HepG2 (cell line): ENCODE measurements around the gene VEGFA. TPM values are rescaled to one million over a fixed set of nuclear protein-coding genes. Genes with fewer than 3 reads are reported as not detected.

Experiments used
- HMGXB3 ChIP-seq: sonication (generic); formaldehyde crosslinking; IDR thresholded peaks from 2 replicates; pipeline ENCODE4 v1.4.0; 2020; ENCODE audit warnings: missing genetic modification reagents, borderline replicate concordance
- HNRNPL ChIP-seq: fragments of 200-400 bp; formaldehyde crosslinking; IDR thresholded peaks from 2 replicates; pipeline ENCODE4 v1.6.1; 2017; ENCODE audit warnings: mild to moderate bottlenecking, low read depth, low read length
- MAZ ChIP-seq, 2 experiments: sonication (generic) in 1 of 2; formaldehyde crosslinking in 1 of 2; IDR thresholded peaks; 2 replicates each; pipeline versions ENCODE4 v1.5.0 to v1.6.1; 2012 to 2020; ENCODE audit warnings: low read depth in 2 of 2, mild to moderate bottlenecking in 2 of 2, borderline replicate concordance in 1 of 2, improper control_type of control experiment in 1 of 2, low read length in 1 of 2, missing genetic modification reagents in 1 of 2, moderate library complexity in 1 of 2
- MTERF4 ChIP-seq: sonication (generic); formaldehyde crosslinking; IDR thresholded peaks from 2 replicates; pipeline ENCODE4 v1.8.0; 2023; ENCODE audit warnings: mild to moderate bottlenecking, missing genetic modification reagents
- MTF2 ChIP-seq: sonication (generic); formaldehyde crosslinking; IDR thresholded peaks from 2 replicates; pipeline ENCODE4 v1.5.0; 2020; ENCODE audit warnings: missing genetic modification reagents, borderline replicate concordance
- POLR2G ChIP-seq: fragments of 200-400 bp; formaldehyde crosslinking; IDR thresholded peaks from 2 replicates; pipeline ENCODE4 v1.6.1; 2018; ENCODE audit warnings: mild to moderate bottlenecking, low read depth, low read length, moderate library complexity
- RBM22 ChIP-seq: fragments of 200-400 bp; formaldehyde crosslinking; optimal IDR thresholded peaks from 2 replicates; pipeline ENCODE3; 2017; ENCODE audit warnings: mild to moderate bottlenecking, low read length, moderate library complexity
- RNF219 ChIP-seq: sonication (generic); formaldehyde crosslinking; IDR thresholded peaks from 2 replicates; pipeline ENCODE4 v1.5.0; 2020; ENCODE audit warnings: mild to moderate bottlenecking, missing genetic modification reagents
- ZNF143 ChIP-seq: sonication (generic); formaldehyde crosslinking; IDR thresholded peaks from 2 replicates; pipeline ENCODE4 v1.4.0; 2020; ENCODE audit warnings: missing genetic modification reagents
- ZNF17 ChIP-seq: sonication (generic); formaldehyde crosslinking; IDR thresholded peaks from 2 replicates; pipeline ENCODE4 v1.5.0; 2020; ENCODE audit warnings: mild to moderate bottlenecking, missing genetic modification reagents
- ZNF557 ChIP-seq: sonication (generic); formaldehyde crosslinking; IDR thresholded peaks from 2 replicates; pipeline ENCODE4 v1.4.0; 2020; ENCODE audit warnings: missing genetic modification reagents
- ZSCAN21 ChIP-seq: sonication (generic); formaldehyde crosslinking; IDR thresholded peaks from 2 replicates; pipeline ENCODE4 v1.8.0; 2022; ENCODE audit warnings: mild to moderate bottlenecking, missing genetic modification reagents, moderate library complexity, borderline replicate concordance
- polyA plus RNA-seq, 8 experiments: library from polyadenylated mRNA; depleted of rRNA in 3 of 8; stranded (reverse) in 7 of 8; unstranded in 1 of 8; fragments of >200 nt; fragmentation: Illumina TruSeq in 4 of 8; extraction: Trizol in 4 of 8; gene quantifications; 2 replicates each; pipeline versions ENCODE4 v1.2.1 to v1.2.3, GENCODE V29; 2011 to 2016; ENCODE audit warnings: low read depth in 4 of 8, missing spikeins in 1 of 8, mixed read lengths in 1 of 8; ENCODE audit not compliant: insufficient read depth in 1 of 8
- total RNA-seq, 5 experiments: library from RNA; depleted of rRNA; stranded (reverse); fragments of >200 nt; fragmentation: Illumina TruSeq; extraction: Trizol; gene quantifications; 2 replicates each; pipeline ENCODE4 v1.2.3, GENCODE V29; 2016; ENCODE audit warnings: low read depth in 1 of 5
- TF ChIP-seq, protein P1 (sequence below): sonication (generic); formaldehyde crosslinking; IDR thresholded peaks from 2 replicates; pipeline ENCODE4 v1.4.0; 2020; ENCODE audit warnings: missing genetic modification reagents

The VEGFA gene
- total and polyA plus RNA-seq, 2 of the 13 experiments (the other 11 are each of a cell fraction or from before 2014, with no cell fraction given), result 68.1 to 629 TPM

- TF ChIP-seq HMGXB3 (CRISPR knock-in tag) (no peak), RNF219 (CRISPR knock-in tag) (no peak), RBM22 (peak; percentile 26), POLR2G (peak; percentile 60), ZSCAN21 (0 out of 2 replicates have a peak, but pooled peaks have one; percentile 30), HNRNPL (0 out of 2 replicates have a peak, but pooled peaks have one; percentile 54), ZNF557 (no peak), ZNF17 (CRISPR knock-in tag) (no peak), MTF2 (CRISPR knock-in tag) (no peak), MTERF4 (CRISPR knock-in tag) (no peak), MAZ (IDR thresholded peaks at IDR 0.05; ENCODE audit: borderline replicate concordance, low read depth, low read length) (no peak), MAZ (CRISPR knock-in tag; IDR thresholded peaks at IDR 0.05; ENCODE audit: low read depth) (0 out of 2 replicates have a peak, but pooled peaks have one; percentile 25), ZNF143 (CRISPR knock-in tag) (no peak)
- TF ChIP-seq, protein P1, sequence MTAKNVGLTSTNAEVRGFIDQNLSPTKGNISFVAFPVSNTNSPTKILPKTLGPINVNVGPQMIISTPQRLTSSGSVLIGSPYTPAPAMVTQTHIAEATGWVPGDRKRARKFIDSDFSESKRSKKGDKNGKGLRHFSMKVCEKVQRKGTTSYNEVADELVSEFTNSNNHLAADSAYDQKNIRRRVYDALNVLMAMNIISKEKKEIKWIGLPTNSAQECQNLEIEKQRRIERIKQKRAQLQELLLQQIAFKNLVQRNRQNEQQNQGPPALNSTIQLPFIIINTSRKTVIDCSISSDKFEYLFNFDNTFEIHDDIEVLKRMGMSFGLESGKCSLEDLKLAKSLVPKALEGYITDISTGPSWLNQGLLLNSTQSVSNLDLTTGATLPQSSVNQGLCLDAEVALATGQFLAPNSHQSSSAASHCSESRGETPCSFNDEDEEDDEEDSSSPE, result no peak
- TF ChIP-seq, all 625 proteins: peak for 9
These were observed 6.2 kb downstream of the VEGFA start (continued) for GRCh38 chr6:43776115-43776798.
